HepG2 (cell line): Measurements from ENCODE around the gene AQP10. TPM values are rescaled to one million over a fixed set of nuclear protein-coding genes. Genes with fewer than 3 reads are reported as not detected.

Source experiments
- ATAD3A ChIP-seq: sonication (generic); formaldehyde crosslinking; IDR thresholded peaks from 2 replicates; pipeline ENCODE4 v1.4.0; 2020; ENCODE audit warnings: missing genetic modification reagents
- ATF5 ChIP-seq: sonication (generic); formaldehyde crosslinking; IDR thresholded peaks from 2 replicates; pipeline ENCODE4 v1.4.0; 2020; ENCODE audit warnings: mild to moderate bottlenecking, low read depth, missing genetic modification reagents
- ATF7 ChIP-seq, 2 experiments: fragments of 450-650 bp in 1 of 2; sonication (generic) in 1 of 2; formaldehyde crosslinking in 1 of 2; IDR thresholded peaks; 2 replicates each; pipeline versions ENCODE4 v1.4.0 to v1.6.1; 2016 to 2020; ENCODE audit warnings: antibody characterized with exemption in 1 of 2, mild to moderate bottlenecking in 1 of 2, missing genetic modification reagents in 1 of 2
- ATRX ChIP-seq: sonication (generic); formaldehyde crosslinking; IDR thresholded peaks from 2 replicates; pipeline ENCODE4 v1.4.0; 2020; ENCODE audit warnings: missing genetic modification reagents, borderline replicate concordance
- CHCHD3 ChIP-seq: sonication (generic); formaldehyde crosslinking; IDR thresholded peaks from 2 replicates; pipeline ENCODE4 v1.8.0; 2022; ENCODE audit warnings: mild to moderate bottlenecking, missing genetic modification reagents, moderate library complexity
- DBP ChIP-seq: sonication (generic); formaldehyde crosslinking; IDR thresholded peaks from 2 replicates; pipeline ENCODE4 v1.4.0; 2020; ENCODE audit warnings: missing genetic modification reagents; ENCODE audit errors: not compliant biosample characterization
- EZH2 ChIP-seq: conservative IDR thresholded peaks from 2 replicates; pipeline ENCODE4 v1.6.1; 2012; ENCODE audit warnings: mild to moderate bottlenecking, low read depth, low read length, moderate library complexity
- FOXP1 ChIP-seq, 2 experiments: fragments of 450-650 bp in 1 of 2; IDR thresholded peaks; 2 replicates each; pipeline ENCODE4 v1.6.1; 2017 to 2018; ENCODE audit warnings: antibody characterized with exemption in 1 of 2
- GABPA ChIP-seq, 2 experiments: IDR thresholded peaks; 2 replicates each; pipeline ENCODE4 v1.6.1; 2011 to 2016; ENCODE audit warnings: low read depth in 2 of 2, low read length in 1 of 2, missing biosample characterization in 1 of 2, missing genetic modification characterization in 1 of 2
- GMEB2 ChIP-seq: IDR thresholded peaks from 2 replicates; pipeline ENCODE4 v1.6.1; 2016; ENCODE audit warnings: missing biosample characterization, missing genetic modification reagents, low read depth
- HDAC2 ChIP-seq: sonication (generic); formaldehyde crosslinking; IDR thresholded peaks from 2 replicates; pipeline ENCODE4 v1.4.0; 2020; ENCODE audit warnings: missing genetic modification reagents
- HMGXB4 ChIP-seq, 2 experiments: sonication (generic) in 1 of 2; formaldehyde crosslinking in 1 of 2; IDR thresholded peaks; 2 replicates each; pipeline versions ENCODE4 v1.4.0 to v1.6.1; 2018 to 2020; ENCODE audit warnings: missing genetic modification reagents in 2 of 2, borderline replicate concordance in 1 of 2, low read depth in 1 of 2, mild to moderate bottlenecking in 1 of 2, missing biosample characterization in 1 of 2
- MAF1 ChIP-seq: sonication (generic); formaldehyde crosslinking; IDR thresholded peaks from 2 replicates; pipeline ENCODE4 v1.5.0; 2020; ENCODE audit warnings: missing genetic modification reagents, borderline replicate concordance
- NFE2 ChIP-seq: sonication (generic); formaldehyde crosslinking; IDR thresholded peaks from 2 replicates; pipeline ENCODE4 v1.4.0; 2020; ENCODE audit warnings: missing genetic modification reagents
- PHB2 ChIP-seq: fragments of 450-650 bp; IDR thresholded peaks from 2 replicates; pipeline ENCODE4 v1.6.1; 2018; ENCODE audit not compliant: partially characterized antibody
- ZMYM4 ChIP-seq: sonication (generic); formaldehyde crosslinking; IDR thresholded peaks from 2 replicates; pipeline ENCODE4 v1.8.1; 2023; ENCODE audit warnings: mild to moderate bottlenecking, missing genetic modification reagents
- ZNF253 ChIP-seq: sonication (generic); formaldehyde crosslinking; IDR thresholded peaks from 2 replicates; pipeline ENCODE4 v1.8.0; 2022; ENCODE audit warnings: mild to moderate bottlenecking, missing genetic modification reagents, borderline replicate concordance
- ZNF282 ChIP-seq: fragments of 450-650 bp; IDR thresholded peaks from 2 replicates; pipeline ENCODE4 v1.6.1; 2018; ENCODE audit not compliant: partially characterized antibody
- ZNF644 ChIP-seq: IDR thresholded peaks from 2 replicates; pipeline ENCODE4 v1.6.1; 2016; ENCODE audit warnings: low read depth
- ZNF784 ChIP-seq: sonication (generic); formaldehyde crosslinking; IDR thresholded peaks from 2 replicates; pipeline ENCODE4 v1.5.1; 2020; ENCODE audit warnings: missing genetic modification reagents, mild to moderate bottlenecking, borderline replicate concordance
- ZNF788 ChIP-seq: sonication (generic); formaldehyde crosslinking; IDR thresholded peaks from 2 replicates; pipeline ENCODE4 v1.5.0; 2020; ENCODE audit warnings: mild to moderate bottlenecking, missing genetic modification reagents, borderline replicate concordance
- polyA plus RNA-seq, 8 experiments: library from polyadenylated mRNA; depleted of rRNA in 3 of 8; stranded (reverse) in 7 of 8; unstranded in 1 of 8; fragments of >200 nt; fragmentation: Illumina TruSeq in 4 of 8; extraction: Trizol in 4 of 8; gene quantifications; 2 replicates each; pipeline versions ENCODE4 v1.2.1 to v1.2.3, GENCODE V29; 2011 to 2016; ENCODE audit warnings: low read depth in 4 of 8, missing spikeins in 1 of 8, mixed read lengths in 1 of 8; ENCODE audit not compliant: insufficient read depth in 1 of 8
- total RNA-seq, 5 experiments: library from RNA; depleted of rRNA; stranded (reverse); fragments of >200 nt; fragmentation: Illumina TruSeq; extraction: Trizol; gene quantifications; 2 replicates each; pipeline ENCODE4 v1.2.3, GENCODE V29; 2016; ENCODE audit warnings: low read depth in 1 of 5

Gene AQP10
- total and polyA plus RNA-seq, 2 of the 13 experiments (the other 11 are each of a cell fraction or from before 2014, with no cell fraction given): 0.30 TPM; not detected in 1

GRCh38 chr1:154324669-154325582, 4.0 kb downstream of the AQP10 start, which contains the start of gene ATP8B2 (continued):
- TF ChIP-seq ZNF784: no peak
- no peak for TF ChIP-seq EZH2
- TF ChIP-seq HDAC2 (CRISPR knock-in tag): peak; percentile 27; the same call in 1 of the 2 replicates
- no peak for TF ChIP-seq NFE2 (CRISPR knock-in tag)
- no peak for TF ChIP-seq GMEB2 (CRISPR knock-in tag)
- TF ChIP-seq PHB2: no peak
- no peak for TF ChIP-seq ZNF253
- no peak for TF ChIP-seq CHCHD3 (CRISPR knock-in tag)
- no peak for TF ChIP-seq ATF7 (IDR thresholded peaks at IDR 0.05)
- TF ChIP-seq ATF7 (CRISPR knock-in tag; IDR thresholded peaks at IDR 0.05): no peak
- TF ChIP-seq MAF1 (CRISPR knock-in tag): no peak
- TF ChIP-seq ATF5 (CRISPR knock-in tag): no peak
- TF ChIP-seq ATRX (CRISPR knock-in tag): no peak
- peak; percentile 55; the same call in 1 of the 2 replicates for TF ChIP-seq ZNF788 (CRISPR knock-in tag)
- TF ChIP-seq ZMYM4 (CRISPR knock-in tag): peak; percentile 26; the same call in 1 of the 2 replicates
- TF ChIP-seq ATAD3A (CRISPR knock-in tag): no peak
- no peak for TF ChIP-seq ZNF282
- peak; percentile 88 to 96 for TF ChIP-seq HMGXB4 (CRISPR knock-in tag; IDR thresholded peaks at IDR 0.05; ENCODE audit: borderline replicate concordance in 1 of 2, low read depth in 1 of 2)
- no peak for TF ChIP-seq DBP (CRISPR knock-in tag)
- no peak for TF ChIP-seq ZNF644 (CRISPR knock-in tag)
- peak; percentile 48 for TF ChIP-seq GABPA (IDR thresholded peaks at IDR 0.05; ENCODE audit: low read depth, low read length)
- TF ChIP-seq GABPA (CRISPR knock-in tag; IDR thresholded peaks at IDR 0.05; ENCODE audit: low read depth): peak; percentile 61
- no peak for TF ChIP-seq FOXP1 (IDR thresholded peaks at IDR 0.05)
- TF ChIP-seq FOXP1 (CRISPR knock-in tag; IDR thresholded peaks at IDR 0.05): no peak
